Breast epithelium (tissue), 3 donors: ENCODE data around the gene CRYBG3.

ENCODE experiments used
- POLR2A ChIP-seq: fragments of 450-650 bp; IDR thresholded peaks from one replicate; pipeline ENCODE4 v1.6.1; 2016; ENCODE audit warnings: antibody characterized with exemption, mild to moderate bottlenecking, moderate library complexity
- POLR2AphosphoS5 ChIP-seq, 3 donors: sonication (generic); formaldehyde crosslinking; IDR thresholded peaks; one replicate each; pipeline ENCODE4 v1.6.1; 2017; ENCODE audit warnings: antibody characterized with exemption in 3 of 3
- TF ChIP-seq, protein P1 (sequence below), 3 donors: fragments of 450-650 bp; IDR thresholded peaks; one replicate each; pipeline ENCODE4 v1.5.1; 2016 to 2017; ENCODE audit warnings: antibody characterized with exemption in 3 of 3, mild to moderate bottlenecking in 3 of 3, moderate library complexity in 3 of 3

- TF ChIP-seq, protein P1, sequence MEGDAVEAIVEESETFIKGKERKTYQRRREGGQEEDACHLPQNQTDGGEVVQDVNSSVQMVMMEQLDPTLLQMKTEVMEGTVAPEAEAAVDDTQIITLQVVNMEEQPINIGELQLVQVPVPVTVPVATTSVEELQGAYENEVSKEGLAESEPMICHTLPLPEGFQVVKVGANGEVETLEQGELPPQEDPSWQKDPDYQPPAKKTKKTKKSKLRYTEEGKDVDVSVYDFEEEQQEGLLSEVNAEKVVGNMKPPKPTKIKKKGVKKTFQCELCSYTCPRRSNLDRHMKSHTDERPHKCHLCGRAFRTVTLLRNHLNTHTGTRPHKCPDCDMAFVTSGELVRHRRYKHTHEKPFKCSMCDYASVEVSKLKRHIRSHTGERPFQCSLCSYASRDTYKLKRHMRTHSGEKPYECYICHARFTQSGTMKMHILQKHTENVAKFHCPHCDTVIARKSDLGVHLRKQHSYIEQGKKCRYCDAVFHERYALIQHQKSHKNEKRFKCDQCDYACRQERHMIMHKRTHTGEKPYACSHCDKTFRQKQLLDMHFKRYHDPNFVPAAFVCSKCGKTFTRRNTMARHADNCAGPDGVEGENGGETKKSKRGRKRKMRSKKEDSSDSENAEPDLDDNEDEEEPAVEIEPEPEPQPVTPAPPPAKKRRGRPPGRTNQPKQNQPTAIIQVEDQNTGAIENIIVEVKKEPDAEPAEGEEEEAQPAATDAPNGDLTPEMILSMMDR (IDR thresholded peaks at IDR 0.05), result no peak
- no peak for TF ChIP-seq POLR2A
- no peak for TF ChIP-seq POLR2AphosphoS5 (IDR thresholded peaks at IDR 0.05)
Measured at GRCh38 chr3:97838393-97838792, 16.6 kb downstream of the CRYBG3 start.
